ENCODE results near the gene TAOK1. TPM values are rescaled to one million over a fixed set of nuclear protein-coding genes. Genes with fewer than 3 reads are reported as not detected.

The TAOK1 gene
- total and polyA plus RNA-seq, 9 of the 15 experiments (the other 6 are each of a cell fraction or from before 2014, with no cell fraction given): 3.2 to 33.1 (median 16.5) TPM

DNA sequence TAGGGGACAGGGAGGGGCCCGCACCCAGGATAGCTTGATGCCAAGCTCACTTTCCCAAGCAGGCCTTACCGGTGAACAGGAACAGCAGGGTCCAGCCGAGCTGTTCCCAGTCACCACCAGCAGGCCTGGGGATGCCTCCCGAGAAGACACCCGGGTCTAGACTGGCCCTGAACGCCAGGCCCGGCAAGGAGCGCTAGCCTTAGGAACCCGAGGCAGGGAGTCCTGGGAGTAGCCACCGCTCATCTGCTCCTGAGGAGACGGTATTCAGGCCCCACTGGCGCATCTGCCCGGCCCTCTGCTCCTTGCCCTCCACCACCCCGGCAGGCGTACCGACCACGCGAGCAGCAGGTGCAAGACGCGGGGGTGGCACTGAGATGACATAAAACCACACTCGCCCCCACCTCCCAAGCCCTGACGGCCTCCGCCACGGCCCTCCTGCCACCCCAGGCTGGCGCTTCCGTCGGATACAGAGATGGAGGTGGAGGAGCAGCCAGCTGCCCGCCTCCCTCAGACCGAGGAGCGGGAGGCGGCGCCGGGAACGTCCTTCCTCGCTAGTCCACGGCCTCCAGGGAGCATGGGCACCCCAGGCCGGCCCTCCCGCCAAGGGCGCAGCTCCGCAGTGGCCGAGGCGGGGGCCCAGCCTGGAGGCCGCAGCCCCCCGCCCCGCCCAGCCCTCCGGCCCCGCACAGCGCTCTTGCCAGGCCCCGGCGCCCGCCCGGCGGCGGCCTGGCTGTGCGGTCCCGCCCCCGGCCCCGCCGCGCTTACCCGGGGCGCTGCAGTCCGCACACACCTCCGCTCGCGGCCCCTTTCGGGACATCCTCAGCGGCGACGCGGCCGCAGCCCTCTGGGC is 198.6 kb downstream of the TAOK1 start (continued):
- TF ChIP-seq YY1 (IDR thresholded peaks at IDR 0.05; ENCODE audit: borderline replicate concordance in 1 of 3, control insufficient read depth in 1 of 3, extremely low read depth in 1 of 3, insufficient read depth in 3 of 3, insufficient read length in 1 of 3, insufficient replicate concordance in 2 of 3, low read depth in 1 of 3, low read length in 2 of 3) (no peak), MAZ (CRISPR knock-in tag; conservative IDR thresholded peaks at IDR 0.05 in 1 of 2, IDR thresholded peaks at IDR 0.05 in 1 of 2) (0 out of 4 replicates have a peak, but pooled peaks of 1 of the 2 experiments have one; percentile 28), EZH2 (IDR thresholded peaks at IDR 0.05; ENCODE audit: borderline replicate concordance, low read depth, low read length) (no peak), RBM25 (IDR thresholded peaks at IDR 0.05; ENCODE audit: low read depth, low read length, severe bottlenecking) (no peak), RBM17 (IDR thresholded peaks at IDR 0.05; ENCODE audit: borderline replicate concordance, low read depth, low read length) (no peak)
- TF ChIP-seq, protein P1, sequence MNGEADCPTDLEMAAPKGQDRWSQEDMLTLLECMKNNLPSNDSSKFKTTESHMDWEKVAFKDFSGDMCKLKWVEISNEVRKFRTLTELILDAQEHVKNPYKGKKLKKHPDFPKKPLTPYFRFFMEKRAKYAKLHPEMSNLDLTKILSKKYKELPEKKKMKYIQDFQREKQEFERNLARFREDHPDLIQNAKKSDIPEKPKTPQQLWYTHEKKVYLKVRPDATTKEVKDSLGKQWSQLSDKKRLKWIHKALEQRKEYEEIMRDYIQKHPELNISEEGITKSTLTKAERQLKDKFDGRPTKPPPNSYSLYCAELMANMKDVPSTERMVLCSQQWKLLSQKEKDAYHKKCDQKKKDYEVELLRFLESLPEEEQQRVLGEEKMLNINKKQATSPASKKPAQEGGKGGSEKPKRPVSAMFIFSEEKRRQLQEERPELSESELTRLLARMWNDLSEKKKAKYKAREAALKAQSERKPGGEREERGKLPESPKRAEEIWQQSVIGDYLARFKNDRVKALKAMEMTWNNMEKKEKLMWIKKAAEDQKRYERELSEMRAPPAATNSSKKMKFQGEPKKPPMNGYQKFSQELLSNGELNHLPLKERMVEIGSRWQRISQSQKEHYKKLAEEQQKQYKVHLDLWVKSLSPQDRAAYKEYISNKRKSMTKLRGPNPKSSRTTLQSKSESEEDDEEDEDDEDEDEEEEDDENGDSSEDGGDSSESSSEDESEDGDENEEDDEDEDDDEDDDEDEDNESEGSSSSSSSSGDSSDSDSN (IDR thresholded peaks at IDR 0.05; ENCODE audit: borderline replicate concordance in 1 of 2, low read depth in 2 of 2, low read length in 2 of 2): peak in 1 of 2 experiments; percentile 85; a peak in 2 of 4 replicates
- TF ChIP-seq, protein P2, sequence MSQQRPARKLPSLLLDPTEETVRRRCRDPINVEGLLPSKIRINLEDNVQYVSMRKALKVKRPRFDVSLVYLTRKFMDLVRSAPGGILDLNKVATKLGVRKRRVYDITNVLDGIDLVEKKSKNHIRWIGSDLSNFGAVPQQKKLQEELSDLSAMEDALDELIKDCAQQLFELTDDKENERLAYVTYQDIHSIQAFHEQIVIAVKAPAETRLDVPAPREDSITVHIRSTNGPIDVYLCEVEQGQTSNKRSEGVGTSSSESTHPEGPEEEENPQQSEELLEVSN (IDR thresholded peaks at IDR 0.05; ENCODE audit: borderline replicate concordance in 1 of 2, extremely low read depth in 1 of 2, insufficient read depth in 1 of 2, insufficient read length in 1 of 2, low read depth in 1 of 2, low read length in 1 of 2, poor library complexity in 1 of 2, severe bottlenecking in 1 of 2): peak in 1 of 2 experiments; percentile 22
- TF ChIP-seq, protein P3, sequence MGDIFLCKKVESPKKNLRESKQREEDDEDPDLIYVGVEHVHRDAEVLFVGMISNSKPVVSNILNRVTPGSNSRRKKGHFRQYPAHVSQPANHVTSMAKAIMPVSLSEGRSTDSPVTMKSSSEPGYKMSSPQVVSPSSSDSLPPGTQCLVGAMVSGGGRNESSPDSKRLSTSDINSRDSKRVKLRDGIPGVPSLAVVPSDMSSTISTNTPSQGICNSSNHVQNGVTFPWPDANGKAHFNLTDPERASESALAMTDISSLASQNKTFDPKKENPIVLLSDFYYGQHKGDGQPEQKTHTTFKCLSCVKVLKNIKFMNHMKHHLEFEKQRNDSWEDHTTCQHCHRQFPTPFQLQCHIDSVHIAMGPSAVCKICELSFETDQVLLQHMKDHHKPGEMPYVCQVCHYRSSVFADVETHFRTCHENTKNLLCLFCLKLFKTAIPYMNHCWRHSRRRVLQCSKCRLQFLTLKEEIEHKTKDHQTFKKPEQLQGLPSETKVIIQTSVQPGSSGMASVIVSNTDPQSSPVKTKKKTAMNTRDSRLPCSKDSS (IDR thresholded peaks at IDR 0.05; ENCODE audit: low read depth, partially characterized antibody): no peak
- TF ChIP-seq, protein P4, sequence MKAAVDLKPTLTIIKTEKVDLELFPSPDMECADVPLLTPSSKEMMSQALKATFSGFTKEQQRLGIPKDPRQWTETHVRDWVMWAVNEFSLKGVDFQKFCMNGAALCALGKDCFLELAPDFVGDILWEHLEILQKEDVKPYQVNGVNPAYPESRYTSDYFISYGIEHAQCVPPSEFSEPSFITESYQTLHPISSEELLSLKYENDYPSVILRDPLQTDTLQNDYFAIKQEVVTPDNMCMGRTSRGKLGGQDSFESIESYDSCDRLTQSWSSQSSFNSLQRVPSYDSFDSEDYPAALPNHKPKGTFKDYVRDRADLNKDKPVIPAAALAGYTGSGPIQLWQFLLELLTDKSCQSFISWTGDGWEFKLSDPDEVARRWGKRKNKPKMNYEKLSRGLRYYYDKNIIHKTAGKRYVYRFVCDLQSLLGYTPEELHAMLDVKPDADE (conservative IDR thresholded peaks at IDR 0.05; ENCODE audit: control insufficient read depth, low read depth, low read length): peak; percentile 0; the same call in 1 of the 2 replicates

All from K562 (cell line).